ENCODE data around the gene STARD9. TPM values are rescaled to one million over a fixed set of nuclear protein-coding genes. Genes with fewer than 3 reads are reported as not detected.

The STARD9 gene
- total and polyA plus RNA-seq, 2 of the 4 experiments (the other 2 are of a cell fraction) = 2.0 to 3.2 TPM

- POLR2A ChIA-PET (ENCODE audit: unreplicated experiment) = no interaction called here
These were observed 36.1 kb downstream of the STARD9 start for GRCh38 chr15:42611532-42611931.

More at GRCh38 chr15:42611532-42611931, 36.1 kb downstream of the STARD9 start:
- Histone ChIP-seq H3K4me1 (ENCODE audit: control insufficient read depth, insufficient read depth, low read length) (no peaks in the 10 kb centered on the region), H3K27ac (ENCODE audit: insufficient read depth, low read length) (no peak overlapping the region), H2AK5ac (ENCODE audit: low read depth, low read length) (no peak overlapping the region), H3K23ac (ENCODE audit: low read depth, low read length) (no peak overlapping the region), H3K4me2 (ENCODE audit: low read depth, low read length) (no peak overlapping the region), H2BK20ac (ENCODE audit: low read depth, low read length) (no peak overlapping the region), H3K18ac (ENCODE audit: low read depth, low read length) (no peak overlapping the region), H4K5ac (ENCODE audit: low read depth, low read length) (no peak overlapping the region), H4K91ac (ENCODE audit: insufficient read depth, low read depth, low read length) (no peak overlapping the region), H3K9me3 (ENCODE audit: control insufficient read depth, insufficient read depth, low read length) (no peaks in the 10 kb centered on the region), H4K8ac (ENCODE audit: low read depth in 2 of 2, low read length in 2 of 2) (no peak overlapping the region), H3K79me1 (ENCODE audit: low read depth in 1 of 2, low read length in 2 of 2) (peaks cover 0 to 13% of the 10 kb centered on the region in 2 experiments; a peak in 2 of 4 replicates), H2BK5ac (ENCODE audit: low read depth, low read length, poor library complexity, severe bottlenecking) (no peak overlapping the region), H3K4ac (ENCODE audit: low read depth, low read length) (no peak overlapping the region), H4K20me1 (ENCODE audit: insufficient read depth, low read length) (no peaks in the 10 kb centered on the region), H2BK15ac (ENCODE audit: low read depth, low read length) (no peak overlapping the region), H3K9ac (ENCODE audit: low read depth, low read length) (no peak overlapping the region), H2AK9ac (replicated peaks; ENCODE audit: low read depth, low read length, poor library complexity) (no peak overlapping the region), H3K27me3 (ENCODE audit: control insufficient read depth, insufficient read depth, low read length) (no peaks in the 10 kb centered on the region), H2BK120ac (ENCODE audit: low read depth, low read length) (no peak overlapping the region), H2AFZ (replicated peaks; ENCODE audit: low read length, poor library complexity) (no peak overlapping the region), H3K56ac (ENCODE audit: extremely low read depth, insufficient read depth, low read length) (no peak overlapping the region), H3K9me1 (ENCODE audit: insufficient read depth, low read length) (peaks cover 7% of the 10 kb centered on the region), H3K14ac (replicated peaks; ENCODE audit: low read depth, low read length) (no peak overlapping the region), H3K4me3 (ENCODE audit: insufficient read depth, low read depth, low read length) (no peak overlapping the region), H3K36me3 (ENCODE audit: control insufficient read depth, insufficient read depth, low read length) (no peaks in the 10 kb centered on the region)
- dilution Hi-C loops (cut with HindIII; ENCODE audit: low sequenced_read_pairs, unreplicated experiment) (no loop called here), intact Hi-C loops (cut with micrococcal nuclease) (no loop called here), in situ Hi-C loops (cut with MboI; ENCODE audit: low sequenced_read_pairs) (no loop called here)
- CTCF ChIA-PET = no interaction called here
- DNase-seq (no peak), ATAC-seq (ENCODE audit: low read depth) (no peak)
- no peak for TF ChIP-seq SMC3 (IDR thresholded peaks at IDR 0.05; ENCODE audit: low read depth, low read length)
- no peak for TF ChIP-seq FOS (IDR thresholded peaks at IDR 0.05; ENCODE audit: low read depth, low read length)
- TF ChIP-seq MAZ (IDR thresholded peaks at IDR 0.05; ENCODE audit: borderline replicate concordance, low read depth, low read length) = no peak
- no peak for TF ChIP-seq RCOR1 (IDR thresholded peaks at IDR 0.05; ENCODE audit: insufficient replicate concordance, low read length)
- WGBS, 2 experiments (ENCODE audit: extremely low coverage in 2 of 2, insufficient read length in 1 of 2) = no CpG with 5 or more reads among the region's 1 CpG
- BruUV-seq (replicated peaks) = no TSS peak

Data from IMR-90 (cell line).